HG03558 (cell line): ENCODE measurements around the gene TWF1.
"Not testable (repeated sequence)": the region's sequence is repeated elsewhere in the genome, so short reads cannot be mapped to it uniquely, and the experiment has no call there.

Experiments used
- ATAC-seq: cut with Tn5 transposase; IDR thresholded peaks from one replicate; pipeline ENCODE4 v1.9.1; 2021; ENCODE audit warnings: moderate number of reproducible peaks; ENCODE audit not compliant: unreplicated experiment; ENCODE audit errors: extremely low read depth

Gene TWF1

DNA sequence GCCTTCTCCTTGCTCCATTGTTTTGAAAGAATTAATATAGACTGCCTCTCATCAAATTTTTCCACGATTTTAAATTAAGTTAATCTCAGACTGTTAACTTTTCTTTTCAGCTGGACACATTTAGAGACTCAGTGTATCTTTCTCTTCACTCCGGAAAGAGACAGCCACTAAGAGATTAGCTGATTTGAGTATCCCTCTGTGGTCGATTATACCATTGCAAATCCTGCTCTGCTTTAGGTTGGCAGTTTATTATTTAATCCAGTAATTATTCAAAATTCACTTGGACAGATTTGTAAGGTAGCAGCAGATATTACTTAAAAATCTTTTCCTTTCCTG is 588 bp upstream of the TWF1 start:
- ATAC-seq, result no peak

DNA sequence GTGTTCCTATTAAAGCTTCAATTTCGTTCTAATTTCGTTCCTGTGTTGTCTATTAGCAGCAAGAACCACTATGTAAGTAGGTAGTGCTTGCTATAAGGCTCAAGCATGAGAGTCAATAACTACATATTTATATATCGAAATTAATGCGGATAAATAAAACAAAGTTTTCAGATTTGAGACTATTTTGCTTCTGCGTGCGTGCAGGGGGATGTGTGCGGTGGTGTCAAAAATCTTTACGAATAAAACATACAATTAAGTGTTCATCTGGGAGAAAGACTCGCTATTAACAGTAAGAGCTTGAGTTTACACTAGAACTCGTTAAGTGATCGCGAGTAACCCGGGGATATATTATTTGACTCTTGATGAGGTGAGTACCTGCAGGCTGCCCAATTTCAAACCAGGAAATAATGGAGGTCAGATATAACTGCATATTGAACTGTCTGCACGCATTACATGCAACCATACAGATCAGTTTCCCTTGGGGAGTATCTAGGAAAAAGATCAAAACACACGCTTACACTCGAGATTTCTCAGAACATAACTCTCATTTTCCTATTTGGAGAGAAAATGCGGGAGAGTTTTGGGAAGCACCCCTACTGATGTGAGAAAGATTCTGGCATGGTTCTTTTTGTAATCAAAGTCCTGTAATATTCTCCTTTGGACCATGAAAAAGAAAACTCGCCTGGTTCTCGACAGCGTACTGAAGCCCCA is 813 bp downstream of the TWF1 start:
- ATAC-seq, result no peak

DNA sequence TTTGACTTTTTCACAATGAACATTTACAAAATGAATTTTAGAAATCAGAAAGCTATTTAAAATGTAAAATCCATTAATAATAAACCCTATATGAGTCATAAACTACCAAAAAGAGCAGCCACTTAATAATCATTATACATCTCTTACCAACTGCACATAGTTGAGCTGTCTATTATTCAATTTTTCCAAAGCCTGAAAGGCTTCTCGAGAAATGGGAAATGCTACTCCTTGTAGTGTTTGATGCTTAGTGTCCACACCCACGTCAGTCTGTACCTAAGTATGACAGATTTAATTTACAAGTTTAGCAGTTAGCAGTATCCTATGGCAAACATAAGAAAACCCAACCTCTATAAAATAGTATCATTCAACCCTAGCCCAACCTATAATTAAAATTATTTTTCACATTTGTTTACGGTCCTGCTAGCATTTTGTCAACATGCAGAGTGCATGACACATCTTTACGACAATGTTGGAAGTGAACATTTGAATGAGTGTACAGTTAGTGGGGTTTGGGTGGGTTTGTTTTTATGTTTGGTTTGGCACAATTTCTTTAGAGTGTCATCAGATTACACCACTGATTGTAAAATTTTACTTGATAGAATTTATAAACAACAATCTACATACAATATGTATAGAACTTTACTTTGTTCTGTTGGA is 8.4 kb downstream of the TWF1 start:
- no peak for ATAC-seq

DNA sequence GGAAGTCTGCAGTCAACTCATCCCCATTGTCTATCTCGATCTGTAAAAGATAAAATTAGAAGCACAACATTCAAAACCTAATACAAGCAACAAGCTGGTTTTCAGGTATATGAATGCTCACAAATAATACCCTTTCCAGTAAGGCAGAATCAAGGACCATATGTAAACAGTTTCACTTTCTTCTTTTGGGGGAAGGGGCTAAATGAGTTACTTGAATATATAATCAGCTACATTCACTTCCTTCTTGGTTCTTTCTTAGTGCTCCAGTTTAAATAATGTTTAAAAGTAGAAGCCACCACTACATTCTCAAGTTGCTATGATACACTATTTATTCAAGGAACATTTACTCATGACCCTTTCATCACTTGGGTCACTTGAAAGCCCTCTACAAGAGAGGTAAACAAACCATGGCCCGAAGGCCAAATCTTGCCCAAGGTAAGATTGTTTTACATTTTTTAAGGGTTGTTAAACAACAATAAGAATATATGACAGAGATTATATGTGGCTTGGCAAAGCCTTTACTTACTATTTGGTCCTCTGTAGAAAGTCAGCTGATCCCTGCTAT is 10.3 kb downstream of the TWF1 start:
- no peak for ATAC-seq

DNA sequence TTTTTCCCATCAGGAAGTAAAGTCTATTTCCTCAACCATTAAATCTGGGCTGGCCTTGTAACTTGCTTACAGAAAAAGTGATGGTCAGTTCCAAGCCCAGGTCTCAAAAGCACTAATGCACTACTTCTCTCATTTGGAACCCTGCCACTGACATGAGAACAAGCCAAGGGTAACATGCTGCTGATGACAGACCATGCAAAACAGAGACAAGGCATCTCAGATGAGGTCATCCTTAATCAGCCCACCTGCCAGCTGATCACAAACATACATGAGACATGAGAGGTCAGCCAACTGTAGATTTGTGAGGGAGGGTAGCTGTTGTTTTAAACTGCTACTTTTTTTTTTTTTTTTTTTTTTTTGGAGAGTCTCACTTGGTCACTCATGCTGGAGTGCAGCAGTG is 16.2 kb downstream of the TWF1 start:
- no peak for ATAC-seq

DNA sequence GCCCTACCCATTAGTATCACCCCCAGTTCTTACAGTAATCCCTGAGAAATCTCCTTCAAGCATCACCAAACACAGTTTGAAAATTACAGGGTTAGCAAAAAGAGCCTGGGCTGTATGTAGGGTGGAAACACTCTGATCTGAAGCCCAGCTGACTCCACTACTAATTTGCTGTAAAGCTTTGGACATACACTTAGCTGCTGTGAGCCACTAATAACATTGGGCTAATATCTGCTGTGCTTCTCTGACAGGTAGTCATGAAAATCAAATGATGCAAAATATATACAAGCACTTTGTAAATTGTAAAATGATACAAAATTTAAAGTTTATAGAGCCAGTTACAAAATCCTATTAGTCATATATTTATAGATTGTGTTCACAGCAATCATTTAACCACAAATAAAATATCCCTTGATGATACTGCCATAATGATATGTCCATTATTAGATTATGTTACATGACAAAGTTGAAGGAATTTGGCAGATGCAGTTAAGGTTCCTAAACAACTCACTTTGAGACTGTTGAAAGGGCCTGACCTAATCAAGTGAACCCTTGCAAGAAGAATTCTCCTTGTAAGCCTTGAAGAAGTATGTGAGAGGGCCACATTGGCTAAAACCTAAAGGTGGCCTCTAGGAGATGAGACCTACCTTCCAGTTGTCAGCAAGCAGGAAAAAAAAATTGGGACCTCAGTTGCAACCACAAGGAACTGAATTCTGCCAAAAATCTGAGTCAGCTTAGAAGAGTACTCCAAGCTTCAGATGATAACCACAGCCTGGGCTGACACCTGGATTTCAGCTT is 19.0 kb downstream of the TWF1 start:
- ATAC-seq, result no peak

DNA sequence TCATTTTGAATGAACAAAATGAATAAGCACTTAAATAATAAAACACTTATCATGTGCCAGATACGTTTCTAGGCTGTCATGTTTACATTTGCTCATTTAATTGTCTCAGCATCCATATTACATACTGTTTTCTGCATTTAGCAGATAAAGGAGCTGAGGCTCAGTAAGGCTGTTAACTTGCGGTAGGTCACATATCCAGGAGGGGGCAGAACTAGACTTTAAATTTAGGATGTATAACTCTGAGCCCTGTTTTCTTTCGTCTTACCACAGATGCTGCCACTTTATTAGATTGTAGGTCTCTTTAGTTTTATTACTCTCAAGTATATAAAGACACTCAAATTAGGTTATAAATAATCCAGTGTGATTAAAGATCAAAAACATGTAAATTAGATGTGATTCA is 29.6 kb downstream of the TWF1 start:
- no peak for ATAC-seq

DNA sequence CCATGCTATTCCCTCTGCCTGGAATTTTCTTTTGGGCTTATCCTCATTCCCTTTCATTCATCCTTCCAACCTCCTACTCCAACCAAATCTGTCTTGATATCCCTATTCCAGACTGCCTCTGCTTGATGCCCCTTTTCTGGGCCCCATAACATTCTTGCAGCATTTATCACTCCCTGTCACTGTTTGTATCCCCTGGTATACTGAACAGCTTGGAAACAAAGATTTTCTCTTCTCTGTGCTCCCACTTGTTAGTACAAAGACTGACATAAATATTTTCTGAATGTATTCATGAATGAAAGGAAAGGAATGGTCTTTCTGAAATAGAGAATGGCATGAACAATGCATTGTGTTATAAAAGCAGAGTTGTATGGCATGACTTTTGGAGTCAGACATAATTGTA is 39.8 kb downstream of the TWF1 start:
- no peak for ATAC-seq

DNA sequence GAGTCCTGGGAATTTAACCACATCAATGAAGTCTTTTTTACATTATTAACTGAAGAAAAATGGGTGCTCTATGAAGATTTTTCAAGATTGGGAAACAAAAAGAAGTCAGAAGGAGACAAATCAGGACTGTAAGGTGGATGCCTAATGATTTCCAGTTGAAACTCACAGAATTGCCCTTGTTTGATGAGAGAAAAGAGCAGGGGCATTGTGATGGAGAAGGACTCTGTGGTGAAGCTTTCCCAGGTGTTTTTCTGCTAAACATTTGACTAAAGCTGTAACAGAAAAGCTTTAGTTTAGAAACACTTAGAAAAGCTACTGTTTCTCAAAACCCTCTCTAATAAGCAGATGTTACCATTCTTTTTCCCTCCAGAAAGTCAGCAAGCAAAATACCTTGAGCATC is 41.6 kb downstream of the TWF1 start:
- ATAC-seq, result no peak

DNA sequence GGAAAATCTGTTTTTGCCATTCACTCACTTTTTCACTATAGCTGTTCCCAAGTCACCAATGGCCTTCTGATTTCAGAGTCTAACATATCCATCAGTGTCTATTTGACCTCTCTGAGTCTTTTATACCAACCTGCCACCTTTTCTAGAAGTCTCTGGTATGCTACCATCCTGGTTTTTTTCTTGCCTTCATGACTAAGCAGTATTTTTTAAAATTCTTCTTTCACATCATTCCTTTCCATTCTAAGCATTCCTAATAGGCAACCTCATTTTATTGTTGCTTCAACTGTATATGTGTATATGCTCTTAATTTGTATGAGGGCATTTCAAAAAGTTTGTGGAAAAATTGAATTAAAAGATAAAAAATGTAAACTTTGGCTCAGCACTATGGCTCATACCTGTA is 42.3 kb downstream of the TWF1 start:
- no peak for ATAC-seq

DNA sequence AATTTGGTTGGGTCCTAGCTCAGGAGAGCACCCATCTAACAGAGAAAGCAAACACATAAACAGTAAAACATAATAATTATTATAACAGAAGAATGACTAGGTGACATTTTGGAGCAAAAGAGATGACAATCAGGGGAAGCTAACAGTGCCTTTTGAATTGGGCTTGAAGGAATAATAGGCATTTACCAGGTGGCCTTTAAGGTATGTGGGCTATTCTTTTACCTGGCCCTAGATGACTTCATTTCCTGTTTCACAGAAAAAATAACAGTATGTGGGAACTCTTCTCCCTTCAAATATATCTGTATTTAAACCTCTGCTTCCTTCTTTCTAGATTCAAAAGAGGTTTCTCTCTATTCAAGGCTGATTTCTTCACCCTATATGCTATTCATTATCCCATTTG is 43.5 kb downstream of the TWF1 start:
- no peak for ATAC-seq

DNA sequence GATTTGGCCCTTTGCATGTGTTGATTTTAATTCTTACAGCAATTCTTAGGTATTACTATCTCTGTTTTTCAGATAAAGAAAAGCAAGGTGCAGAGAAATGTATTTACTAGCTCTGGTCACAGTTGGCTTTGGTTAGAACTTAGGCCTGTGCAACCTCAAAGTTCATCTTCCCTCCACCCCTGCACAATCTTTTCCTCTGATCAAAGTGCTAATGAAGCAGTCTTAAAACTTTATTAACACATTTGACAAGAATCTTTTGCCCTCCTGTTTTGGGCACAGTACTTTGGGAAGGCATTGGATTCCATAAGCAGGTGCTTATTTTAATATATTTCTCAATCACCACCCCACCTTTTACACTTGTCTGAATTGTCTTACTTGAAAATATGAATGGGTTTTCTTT is 44.6 kb downstream of the TWF1 start:
- no peak for ATAC-seq

DNA sequence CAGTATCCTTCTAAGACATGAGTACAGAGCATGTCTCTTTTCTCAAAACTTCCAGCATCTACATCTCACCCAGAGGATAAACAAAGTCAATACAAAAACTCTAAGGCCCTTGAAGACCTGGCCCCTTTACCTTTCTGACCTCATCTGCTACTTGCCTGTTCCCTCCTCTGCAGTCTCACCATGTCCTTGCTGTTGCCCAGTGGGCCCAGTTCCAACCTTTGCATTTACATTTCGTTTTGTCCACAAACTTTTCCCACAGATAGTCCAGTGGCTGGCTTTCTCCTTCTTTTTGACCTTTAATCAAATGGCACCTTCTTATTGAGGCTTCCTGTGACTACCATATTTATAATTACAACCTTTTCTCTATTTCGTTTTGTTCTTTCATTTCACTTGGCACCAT is 45.7 kb downstream of the TWF1 start:
- no peak for ATAC-seq

DNA sequence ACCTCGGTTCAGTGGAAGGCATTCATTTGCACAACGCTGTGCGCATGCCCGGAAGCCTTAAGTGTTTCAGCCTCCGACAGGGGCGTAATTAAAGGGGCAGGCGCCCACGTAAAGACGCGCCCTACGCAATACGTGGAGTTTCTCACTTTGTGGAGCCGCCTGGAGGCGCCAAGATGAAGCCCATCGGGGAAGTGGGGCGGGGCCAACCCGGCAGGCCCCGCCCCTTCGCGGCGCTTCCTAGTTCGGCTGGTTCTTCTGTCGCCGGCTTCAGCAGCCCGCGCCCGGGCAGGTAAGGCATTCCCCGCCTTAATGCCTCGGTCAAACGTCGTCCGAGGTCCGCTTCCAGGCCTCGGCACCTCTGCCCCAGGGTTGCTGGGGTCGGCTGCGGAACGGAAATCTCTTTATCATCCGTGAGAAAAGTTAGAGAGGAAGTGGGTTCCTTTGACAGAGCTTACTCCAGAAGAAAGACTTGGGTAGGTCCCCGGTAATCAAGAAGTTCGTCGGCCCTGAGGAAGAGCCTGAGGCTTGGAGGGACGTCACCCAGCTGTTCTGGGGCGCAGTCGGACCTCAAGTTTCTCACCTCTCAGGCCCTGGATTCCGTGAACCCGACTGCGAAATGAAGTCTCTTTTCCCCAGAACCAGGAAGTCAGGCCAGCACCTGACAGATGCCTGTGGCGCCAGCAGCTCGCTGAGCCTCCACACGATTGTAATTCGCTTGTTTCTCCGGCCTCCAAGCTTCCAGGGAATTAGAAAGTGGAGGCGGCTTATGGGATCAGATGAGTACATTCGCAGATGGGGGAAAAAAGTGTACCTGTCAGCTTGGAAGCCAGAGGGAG is 47.2 kb downstream of the TWF1 start, which contains the start of the genes IRAK4 and PUS7L:
Gene IRAK4 (plus strand): TSS at position 224 of the 836 bp plus-strand sequence. CDS start 9,161 bp downstream, outside the sequence.
Gene PUS7L (minus strand): TSS at position 63 of the 836 bp plus-strand sequence. CDS start 3,545 bp downstream, outside the sequence.
- ATAC-seq, result peak; percentile 96

DNA sequence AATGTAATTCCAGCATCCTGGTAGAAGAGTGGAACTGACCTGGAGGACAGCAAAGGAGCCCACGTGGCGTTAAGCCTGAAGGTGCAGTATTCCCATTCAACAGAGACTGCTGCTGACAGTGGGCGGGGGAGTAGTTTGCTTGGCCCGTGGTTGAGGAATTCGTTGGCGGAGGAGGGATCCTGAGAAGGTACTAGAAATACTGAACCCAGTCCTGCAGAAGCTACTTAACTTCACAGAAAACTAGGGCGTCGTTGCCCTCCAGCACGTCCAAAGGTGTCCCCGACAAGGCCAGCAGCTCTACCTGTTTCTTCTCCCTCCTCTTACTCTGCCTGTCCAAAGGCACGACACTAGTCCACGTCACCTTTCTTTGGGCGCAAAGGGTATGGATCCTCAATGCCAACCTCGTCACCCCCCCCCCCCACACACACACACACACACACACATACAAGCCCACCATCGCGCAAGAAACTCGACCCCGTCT is 47.8 kb downstream of the TWF1 start:
- no peak for ATAC-seq

DNA sequence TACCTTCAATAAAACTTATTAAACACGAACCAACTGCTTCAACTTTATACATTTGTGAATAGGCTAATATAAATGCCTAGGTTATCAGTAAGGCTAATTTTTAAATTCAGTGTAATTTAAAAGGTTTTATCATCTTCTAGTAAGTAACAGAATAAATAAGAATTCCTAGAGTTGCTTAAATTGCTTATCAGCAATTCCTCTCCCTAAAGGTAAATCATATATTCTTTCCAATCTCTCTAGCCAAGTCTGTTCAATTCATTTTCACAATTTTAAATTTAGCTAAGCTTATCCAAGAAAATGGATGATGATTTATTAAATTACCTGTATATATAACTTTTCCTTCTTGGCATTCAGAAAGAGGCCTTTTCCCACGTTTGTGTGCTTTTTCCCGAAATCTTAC is 52.1 kb downstream of the TWF1 start:
- no peak for ATAC-seq

DNA sequence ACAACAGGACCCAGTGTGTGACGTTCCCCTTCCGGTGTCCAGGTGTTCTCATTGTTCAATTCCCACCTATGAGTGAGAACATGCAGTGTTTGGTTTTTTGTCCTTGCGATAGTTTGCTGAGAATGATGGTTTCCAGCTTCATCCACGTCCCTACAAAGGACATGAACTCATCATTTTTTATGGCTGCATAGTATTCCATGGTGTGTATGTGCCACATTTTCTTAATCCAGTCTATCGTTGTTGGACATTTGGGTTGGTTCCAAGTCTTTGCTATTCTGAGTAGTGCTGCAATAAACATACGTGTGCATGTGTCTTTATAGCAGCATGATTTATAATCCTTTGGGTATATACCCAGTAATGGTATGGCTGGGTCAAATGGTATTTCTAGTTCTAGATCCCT is 54.8 kb downstream of the TWF1 start:
- not testable (repeated sequence) for ATAC-seq

DNA sequence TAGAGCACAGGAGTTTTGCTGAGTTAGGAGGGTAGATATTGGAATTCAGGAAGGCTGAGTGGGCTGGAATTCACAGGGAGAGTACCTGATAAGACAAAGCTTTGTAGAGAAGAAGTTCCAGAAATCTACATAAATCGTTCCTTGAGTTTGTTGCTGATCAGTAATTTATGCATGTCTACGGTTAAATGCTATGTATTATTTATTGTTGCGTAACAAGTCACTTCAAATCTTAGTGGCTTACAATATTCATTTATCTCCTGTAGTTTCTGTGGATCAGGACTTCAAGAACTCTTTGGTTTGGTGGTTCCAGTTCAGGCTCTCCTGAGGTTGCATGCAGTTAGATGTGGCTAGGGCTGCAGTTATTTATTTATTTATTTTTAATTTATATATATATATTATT is 55.3 kb downstream of the TWF1 start:
- ATAC-seq, result no peak

DNA sequence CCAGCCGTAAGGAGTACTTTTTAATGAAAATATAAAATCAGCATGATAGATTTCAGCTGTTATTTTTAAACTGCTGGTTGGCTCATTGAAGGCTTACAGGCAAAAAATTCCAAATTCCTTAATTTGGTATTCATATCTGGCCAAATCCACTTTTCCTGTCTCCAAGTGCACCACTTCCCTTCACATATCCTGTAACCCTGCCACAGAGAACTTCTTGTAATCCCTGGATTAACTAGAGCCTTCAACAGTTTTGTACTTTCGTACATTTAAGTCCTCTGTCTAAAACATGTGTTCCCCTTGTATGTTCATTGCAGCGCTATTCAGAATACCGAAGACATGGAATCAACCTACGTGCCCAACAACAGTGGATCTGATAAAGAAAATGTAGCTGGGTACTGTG is 57.1 kb downstream of the TWF1 start:
- no peak for ATAC-seq

DNA sequence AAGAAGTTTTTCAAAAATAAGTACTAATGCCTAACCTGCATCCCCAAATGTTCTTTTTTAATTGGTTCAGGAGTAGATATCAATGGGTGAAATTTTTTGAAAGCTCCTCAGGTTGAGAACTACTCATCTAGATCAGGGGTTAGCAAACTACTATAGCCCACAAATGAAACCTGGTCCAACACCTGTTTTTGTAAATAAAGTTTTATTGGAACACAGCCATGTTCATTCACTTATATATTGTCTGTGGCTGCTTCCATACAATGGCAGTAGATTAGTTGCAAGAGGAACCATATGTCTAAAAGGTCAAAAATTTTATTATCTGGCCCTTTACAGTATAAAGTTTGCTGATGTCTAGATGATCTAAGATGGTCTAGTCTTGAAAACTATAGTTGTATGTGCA is 61.3 kb downstream of the TWF1 start:
- no peak for ATAC-seq
